ENCODE results near the gene CCDC47. TPM values are rescaled to one million over a fixed set of nuclear protein-coding genes. Genes with fewer than 3 reads are reported as not detected.

CCDC47 gene
- total RNA-seq, 1 donor from 2014 or later, result 82.9 TPM

- Mint-ChIP-seq H3K4me1 (peaks cover 53% of the 10 kb centered on the region), H3K9me3 (no peaks in the 10 kb centered on the region), H3K36me3 (ENCODE audit: low read depth) (peaks cover 37% of the 10 kb centered on the region), H3K27ac (peak overlapping the region; percentile 23), H3K27me3 (no peaks in the 10 kb centered on the region), H3K4me3 (peak overlapping the region; percentile 92)
- DNase-seq, result peak; percentile 60
- intact Hi-C loops (cut with micrococcal nuclease), result no loop called here
These were observed 69.7 kb downstream of the CCDC47 start for GRCh38 chr17:63703556-63704258.

DNA sequence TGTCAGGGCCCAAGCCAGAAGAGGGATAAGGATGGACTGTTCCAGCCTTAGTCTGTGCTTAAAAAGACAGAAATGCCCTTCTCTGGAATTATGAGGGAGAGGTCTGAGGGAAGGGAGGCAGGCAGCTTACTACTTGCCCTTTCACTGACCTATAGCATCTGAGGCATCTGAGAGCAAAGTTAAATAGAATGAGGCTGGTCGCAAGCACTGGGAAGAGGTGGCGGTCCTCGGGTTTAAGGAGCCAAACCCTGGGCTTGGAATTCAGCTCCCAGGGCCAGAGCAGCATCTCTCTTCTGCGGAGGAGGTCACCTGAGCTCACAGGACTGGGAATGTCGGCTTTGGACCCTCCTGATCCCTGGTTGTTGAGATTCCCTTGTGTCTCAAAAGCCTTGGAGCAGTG is 70.4 kb downstream of the CCDC47 start:
- H3K36me3 Mint-ChIP-seq (ENCODE audit: low read depth), result peaks cover 37% of the 10 kb centered on the region
- H3K4me3 Mint-ChIP-seq, result peak overlapping the region; percentile 92
- no peaks in the 10 kb centered on the region for H3K27me3 Mint-ChIP-seq
- DNase-seq, result peak; percentile 58
- intact Hi-C loops (cut with micrococcal nuclease), result no loop called here
- H3K4me1 Mint-ChIP-seq, result peaks cover 53% of the 10 kb centered on the region
- peak overlapping the region; percentile 97 for H3K27ac Mint-ChIP-seq
- no peaks in the 10 kb centered on the region for H3K9me3 Mint-ChIP-seq

GRCh38 chr17:63702721-63703015 is 70.7 kb downstream of the CCDC47 start:
- Mint-ChIP-seq H3K9me3 (no peaks in the 10 kb centered on the region), H3K4me1 (peaks cover 56% of the 10 kb centered on the region), H3K36me3 (ENCODE audit: low read depth) (peaks cover 40% of the 10 kb centered on the region), H3K27me3 (no peaks in the 10 kb centered on the region), H3K4me3 (peak overlapping the region; percentile 92), H3K27ac (peak overlapping the region; percentile 97)
- peak; percentile 71 for DNase-seq
- intact Hi-C loops (cut with micrococcal nuclease), result no loop called here

DNA sequence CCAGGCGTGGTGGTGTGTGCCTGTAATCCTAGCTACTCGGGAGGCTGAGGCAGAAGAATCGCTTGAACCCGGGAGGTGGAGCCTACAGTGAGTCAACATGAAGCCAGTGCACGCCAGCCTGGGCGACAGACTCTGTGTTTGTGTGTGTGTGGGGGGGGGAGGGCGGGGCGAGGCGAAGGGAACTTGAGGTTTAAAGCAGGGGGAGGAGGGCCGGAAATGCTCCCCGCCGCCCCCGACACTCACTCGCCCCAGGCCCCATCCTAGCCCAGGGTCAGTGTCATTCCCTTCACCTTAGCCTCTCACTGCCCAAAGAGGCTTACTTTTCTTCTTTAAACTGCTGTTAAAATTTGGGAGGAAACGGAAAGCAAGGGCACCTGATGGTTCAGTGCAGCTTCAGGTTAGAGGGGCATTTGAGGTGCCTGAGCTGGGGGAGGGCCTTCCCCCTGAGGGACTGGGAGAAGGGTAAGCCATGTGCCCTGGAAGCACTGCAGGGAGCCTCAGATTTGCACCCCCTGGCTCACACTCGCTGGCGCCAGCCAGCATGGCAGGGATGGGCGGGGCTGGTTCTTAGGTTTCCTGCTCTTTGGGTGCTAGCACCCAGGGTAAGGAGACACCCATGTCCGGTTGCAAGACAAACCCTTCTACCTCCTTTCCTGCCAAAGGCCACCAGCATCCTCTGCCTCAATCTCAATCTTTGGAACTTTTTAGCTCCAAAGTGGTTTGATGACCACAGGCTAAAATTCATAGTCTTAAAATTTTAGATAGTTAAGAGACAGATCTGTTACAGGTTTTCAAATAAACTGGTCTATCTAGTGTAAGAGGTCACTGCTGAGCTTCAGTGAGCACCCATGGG is 71.3 kb downstream of the CCDC47 start:
- intact Hi-C loops (cut with micrococcal nuclease), result loop anchor here (1.0 kb wide), 2 partner anchors 39 to 71 kb away; partner anchors contain the start of genes CCDC47 and STRADA
- H3K36me3 Mint-ChIP-seq (ENCODE audit: low read depth), result peaks cover 43% of the 10 kb centered on the region
- no peaks in the 10 kb centered on the region for H3K9me3 Mint-ChIP-seq
- peaks cover 58% of the 10 kb centered on the region for H3K4me1 Mint-ChIP-seq
- H3K4me3 Mint-ChIP-seq, result peak overlapping the region; percentile 92
- H3K27me3 Mint-ChIP-seq, result no peaks in the 10 kb centered on the region
- peak; percentile 92 for DNase-seq
- H3K27ac Mint-ChIP-seq, result peak overlapping the region; percentile 97

DNA sequence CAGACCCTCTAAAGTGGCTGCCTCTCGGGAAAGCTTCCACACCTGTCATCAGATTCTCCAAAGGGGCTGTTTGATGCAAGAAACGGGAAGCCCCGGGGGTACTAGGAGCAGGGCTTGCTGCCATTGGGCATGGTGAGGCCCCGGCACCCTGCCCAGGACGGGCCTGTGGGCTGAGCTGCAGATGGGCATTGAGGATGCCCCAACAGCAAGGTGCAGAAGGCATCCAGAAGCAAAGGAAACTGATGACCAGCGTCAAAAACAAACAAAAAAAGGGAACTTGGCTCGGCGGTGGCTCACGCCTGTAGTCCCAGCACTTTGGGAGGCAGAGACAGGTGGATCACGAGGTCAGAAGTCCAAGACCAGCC is 72.0 kb downstream of the CCDC47 start:
- H3K27ac Mint-ChIP-seq, result peak overlapping the region; percentile 97
- peaks cover 59% of the 10 kb centered on the region for H3K4me1 Mint-ChIP-seq
- H3K4me3 Mint-ChIP-seq, result peak overlapping the region; percentile 92
- DNase-seq, result no peak
- peaks cover 47% of the 10 kb centered on the region for H3K36me3 Mint-ChIP-seq (ENCODE audit: low read depth)
- H3K27me3 Mint-ChIP-seq, result no peaks in the 10 kb centered on the region
- no peaks in the 10 kb centered on the region for H3K9me3 Mint-ChIP-seq
- intact Hi-C loops (cut with micrococcal nuclease), result loop anchor here (1.0 kb wide), 2 partner anchors 40 to 72 kb away; partner anchors contain the start of genes CCDC47 and STRADA

DNA sequence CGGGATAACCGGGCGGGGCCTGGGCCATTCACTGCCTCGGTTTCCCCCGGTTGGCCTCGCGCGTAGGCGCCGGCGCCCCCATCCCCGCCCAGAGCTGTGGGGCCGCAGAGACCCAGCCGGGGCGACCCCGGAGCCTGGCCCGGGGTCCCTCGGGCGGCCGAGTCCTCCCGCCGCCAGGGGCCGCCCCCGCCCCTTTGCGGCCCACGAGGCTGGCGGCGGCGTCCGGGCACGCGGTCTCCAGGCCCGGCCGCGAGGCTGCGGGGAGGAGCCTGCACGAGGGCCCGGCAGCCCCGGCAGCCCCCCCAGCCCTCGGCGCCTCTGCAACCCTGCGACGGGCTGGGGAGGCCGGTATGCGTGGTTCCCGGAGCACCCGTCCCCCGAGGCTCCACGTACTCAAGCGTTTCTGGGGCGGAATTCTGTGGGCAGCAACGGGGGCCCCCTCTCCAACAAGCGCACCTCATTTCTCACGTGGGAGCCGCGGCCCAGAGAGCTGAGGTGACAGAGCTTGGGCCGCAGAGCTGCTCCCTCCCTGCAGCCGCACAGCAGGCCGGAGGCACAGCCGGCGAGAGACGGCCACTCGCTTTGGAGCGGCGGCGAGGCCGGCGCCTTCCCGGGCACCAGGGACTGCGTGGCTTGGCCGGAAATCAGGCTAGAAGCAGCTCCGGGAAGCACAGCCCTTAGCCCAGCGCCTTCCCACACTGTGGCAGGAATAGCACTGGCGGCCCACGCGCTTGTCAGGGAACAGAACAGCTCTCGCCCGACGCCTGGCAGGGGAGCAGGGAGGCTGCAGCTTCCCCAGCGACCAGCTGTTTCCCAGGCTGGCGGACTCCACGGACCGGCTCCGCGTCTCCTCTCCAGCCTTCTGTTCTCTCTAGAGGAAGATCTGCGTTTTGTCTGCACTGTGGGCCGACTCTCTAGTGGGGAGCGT is 72.6 kb downstream of the CCDC47 start:
- H3K27me3 Mint-ChIP-seq, result no peaks in the 10 kb centered on the region
- H3K4me1 Mint-ChIP-seq, result peaks cover 58% of the 10 kb centered on the region
- peak overlapping the region; percentile 97 for H3K27ac Mint-ChIP-seq
- H3K4me3 Mint-ChIP-seq, result peak overlapping the region; percentile 92
- intact Hi-C loops (cut with micrococcal nuclease), result loop anchor here (1.0 kb wide), 3 partner anchors 41 to 78 kb away; partner anchors contain the start of genes CCDC47, MAP3K3 and STRADA
- no peaks in the 10 kb centered on the region for H3K9me3 Mint-ChIP-seq
- H3K36me3 Mint-ChIP-seq (ENCODE audit: low read depth), result peaks cover 50% of the 10 kb centered on the region
- peak; percentile 86 for DNase-seq

- Mint-ChIP-seq H3K36me3 (ENCODE audit: low read depth) (peaks cover 45% of the 10 kb centered on the region), H3K9me3 (no peaks in the 10 kb centered on the region), H3K27ac (peak within 1 kb of the TSS; percentile 97), H3K27me3 (no peaks in the 10 kb centered on the region), H3K4me3 (peak within 1 kb of the TSS; percentile 93), H3K4me1 (peaks cover 56% of the 10 kb centered on the region)
- DNase-seq, result peak; percentile 93
- intact Hi-C loops (cut with micrococcal nuclease), result loop anchor here (1.0 to 5.0 kb wide), 5 partner anchors 78 to 273 kb away; partner anchors contain the start of genes DCAF7, MAP3K3 and SMARCD2
These were observed 73.5 kb downstream of the CCDC47 start, which contains the start of gene LIMD2 for GRCh38 chr17:63699638-63700527. TSS of gene LIMD2 (minus strand) at chr17:63700125. CDS start at chr17:63699298, 827 bp downstream.

GRCh38 chr17:63698886-63699637 is 74.3 kb downstream of the CCDC47 start:
- Mint-ChIP-seq H3K4me3 (peak overlapping the region; percentile 93), H3K9me3 (no peaks in the 10 kb centered on the region), H3K27ac (peak overlapping the region; percentile 93), H3K27me3 (no peaks in the 10 kb centered on the region), H3K36me3 (ENCODE audit: low read depth) (peaks cover 45% of the 10 kb centered on the region), H3K4me1 (peaks cover 55% of the 10 kb centered on the region)
- intact Hi-C loops (cut with micrococcal nuclease), result loop anchor here (1.0 to 5.0 kb wide), 6 partner anchors 11 to 272 kb away; partner anchors contain the start of genes DCAF7, DDX42 and SMARCD2
- peak; percentile 96 for DNase-seq

GRCh38 chr17:63698381-63698885 is 75.0 kb downstream of the CCDC47 start:
- Mint-ChIP-seq H3K9me3 (no peaks in the 10 kb centered on the region), H3K4me3 (peak overlapping the region; percentile 93), H3K4me1 (peaks cover 49% of the 10 kb centered on the region), H3K27me3 (no peaks in the 10 kb centered on the region), H3K27ac (peak overlapping the region; percentile 93), H3K36me3 (ENCODE audit: low read depth) (peaks cover 39% of the 10 kb centered on the region)
- DNase-seq, result no peak
- intact Hi-C loops (cut with micrococcal nuclease), result loop anchor here (1.0 to 5.0 kb wide), 6 partner anchors 12 to 271 kb away; partner anchors contain the start of genes DCAF7, DDX42 and SMARCD2

DNA sequence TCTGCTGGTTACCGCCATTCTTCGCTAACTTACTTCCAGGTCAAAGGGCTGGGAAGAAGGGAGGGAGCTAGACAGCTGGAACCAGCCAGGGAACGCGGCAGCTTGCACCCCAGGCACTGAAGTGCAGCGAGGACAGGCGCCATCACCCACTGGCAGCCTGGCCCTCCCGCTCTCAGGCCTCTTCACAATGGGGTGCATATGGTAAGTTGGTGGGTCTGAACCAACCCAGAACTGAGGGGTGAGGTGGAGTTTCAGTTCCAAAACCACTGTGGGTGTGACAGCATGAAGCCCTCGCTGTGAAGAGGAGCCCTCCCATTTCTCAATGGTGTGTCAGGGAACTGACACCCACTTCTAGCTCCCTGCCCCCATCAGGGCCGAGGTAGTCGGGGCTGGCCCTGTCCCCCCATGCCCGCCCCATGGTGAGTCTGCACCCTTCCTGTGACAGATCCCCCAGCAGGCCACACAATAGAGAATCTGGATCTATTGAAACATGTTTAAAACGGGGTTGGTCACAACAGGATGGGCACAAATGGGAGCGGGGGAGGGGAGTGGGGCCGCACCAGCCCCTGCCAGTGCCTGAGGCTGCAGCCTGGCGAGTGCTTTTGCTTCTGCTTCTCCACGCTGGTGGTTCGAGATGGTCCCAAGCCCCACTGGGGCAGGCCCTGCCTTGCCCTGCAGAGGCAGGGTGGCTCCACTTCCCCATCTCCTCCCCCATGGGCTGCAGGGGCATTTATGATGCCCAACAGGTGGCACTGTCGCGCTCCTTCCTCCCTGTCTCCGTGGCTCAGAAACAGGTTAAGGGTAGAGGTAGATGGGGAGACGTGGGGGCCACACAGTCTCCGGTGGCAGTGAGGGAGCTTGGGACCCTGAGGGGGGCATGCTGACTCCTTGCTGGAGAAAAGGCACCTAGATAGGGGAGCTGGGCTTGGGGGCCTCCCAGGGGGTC is 75.8 kb downstream of the CCDC47 start:
- Mint-ChIP-seq H3K4me1 (peaks cover 43% of the 10 kb centered on the region), H3K36me3 (ENCODE audit: low read depth) (peaks cover 31% of the 10 kb centered on the region), H3K4me3 (peak overlapping the region; percentile 93), H3K27ac (peak overlapping the region; percentile 93), H3K9me3 (no peaks in the 10 kb centered on the region), H3K27me3 (no peaks in the 10 kb centered on the region)
- intact Hi-C loops (cut with micrococcal nuclease), result loop anchor here (1.0 to 5.0 kb wide), 6 partner anchors 13 to 270 kb away; partner anchors contain the start of genes DCAF7, DDX42 and SMARCD2
- peak; percentile 94 for DNase-seq

Data from activated CD4-positive, alpha-beta T cell treated with anti-CD3 and anti-CD28 coated beads, Interleukin-2, amount 10 ng/mL, durations not matched to agents 24 days and 14 days (primary cell).